Measurements from ENCODE around the gene CHST3. TPM values are rescaled to one million over a fixed set of nuclear protein-coding genes. Genes with fewer than 3 reads are reported as not detected.
"Not testable (repeated sequence)": the region's sequence is repeated elsewhere in the genome, so short reads cannot be mapped to it uniquely, and the experiment has no call there.

Gene CHST3
- total and polyA plus RNA-seq, 11 donors = 8.1 to 51.3 (median 25.0) TPM

- no peaks in the 10 kb centered on the region for H3K9me3 ChIP-seq
- peaks cover 0 to 4% (median 0%) of the 10 kb centered on the region in 9 donors for H3K36me3 ChIP-seq
- intact Hi-C loops (cut with DNase I) = loop anchor here in 1 of 10 donors (5.0 kb wide), 1 partner anchor 36 kb away; no protein-coding TSS in a partner anchor
- peaks cover 10 to 99% (median 91%) of the 10 kb centered on the region in 12 donors for H3K4me1 ChIP-seq
- peak; percentile 64 to 77 (median 76) for ATAC-seq
- peak overlapping the region in 1 of 12 donors; percentile 13 for H3K4me3 ChIP-seq
- TF ChIP-seq CTCF (IDR thresholded peaks at IDR 0.05) (no peak), POLR2A (IDR thresholded peaks at IDR 0.05) (no peak)
- WGBS, 4 donors = 35 to 52% (median 43%) methylated on average over 8 to 12 of the region's 12 CpGs
- H3K27me3 ChIP-seq = no peaks in the 10 kb centered on the region
- H3K27ac ChIP-seq = peak overlapping the region; percentile 37 to 91 (median 80)
- DNase-seq = peak in 3 of 5 donors; percentile 53 to 82 (median 66)
Observed at GRCh38 chr10:71975871-71976725, 11.9 kb downstream of the CHST3 start.

GRCh38 chr10:71977614-71977903 is 13.4 kb downstream of the CHST3 start:
- ATAC-seq, H3K36me3 ChIP-seq, DNase-seq, H3K4me3 ChIP-seq, H3K9me3 ChIP-seq, H3K27me3 ChIP-seq: not testable (repeated sequence)
- Histone ChIP-seq H3K4me1 (peaks cover 16 to 99% (median 92%) of the 10 kb centered on the region in 12 donors), H3K27ac (peak overlapping the region in 4 of 12 donors; percentile 20 to 87 (median 44))
- intact Hi-C loops (cut with DNase I) = loop anchor here in 1 of 10 donors (5.0 kb wide), 1 partner anchor 35 kb away; no protein-coding TSS in a partner anchor
- WGBS, 4 donors = 90 to 100% (median 97%) methylated on average over 1 of the region's 1 CpG

GRCh38 chr10:71978476-71978875 is 14.3 kb downstream of the CHST3 start:
- peak in 1 of 5 donors; percentile 21 for DNase-seq
- Histone ChIP-seq H3K27ac (peak overlapping the region in 10 of 12 donors; percentile 11 to 87 (median 28)), H3K4me1 (peaks cover 16 to 100% (median 93%) of the 10 kb centered on the region in 12 donors), H3K9me3 (no peaks in the 10 kb centered on the region), H3K4me3 (no peak overlapping the region), H3K27me3 (no peaks in the 10 kb centered on the region), H3K36me3 (no peaks in the 10 kb centered on the region)
- no peak for ATAC-seq
- intact Hi-C loops (cut with DNase I) = loop anchor here in 1 of 10 donors (5.0 kb wide), 1 partner anchor 34 kb away; no protein-coding TSS in a partner anchor
- 65 to 72% (median 70%) methylated on average over 7 of the region's 7 CpGs for WGBS, 4 donors
- TF ChIP-seq POLR2A (IDR thresholded peaks at IDR 0.05) (no peak), CTCF (IDR thresholded peaks at IDR 0.05) (peak in 1 of 12 donors; percentile 17)

GRCh38 chr10:71978988-71979691 is 14.9 kb downstream of the CHST3 start:
- peak in 1 of 5 donors; percentile 22 for DNase-seq
- TF ChIP-seq CTCF (IDR thresholded peaks at IDR 0.05) (no peak), POLR2A (IDR thresholded peaks at IDR 0.05) (no peak)

More at GRCh38 chr10:71978988-71979691, 14.9 kb downstream of the CHST3 start:
- Histone ChIP-seq H3K4me1 (peaks cover 22 to 100% (median 94%) of the 10 kb centered on the region in 12 donors), H3K27ac (peak overlapping the region in 10 of 12 donors; percentile 11 to 87 (median 56)), H3K27me3 (no peaks in the 10 kb centered on the region), H3K9me3 (no peaks in the 10 kb centered on the region), H3K4me3 (no peak overlapping the region), H3K36me3 (no peaks in the 10 kb centered on the region)
- intact Hi-C loops (cut with DNase I) = loop anchor here in 1 of 10 donors (5.0 kb wide), 1 partner anchor 33 kb away; no protein-coding TSS in a partner anchor
- 74 to 83% (median 78%) methylated on average over 15 of the region's 15 CpGs for WGBS, 4 donors
- ATAC-seq = no peak

Measured in heart left ventricle (tissue), 16 donors.